GM19452 (cell line): ENCODE measurements around the gene NES.

Experiments used
- ATAC-seq: cut with Tn5 transposase; IDR thresholded peaks from one replicate; pipeline ENCODE4 v1.9.1; 2021; ENCODE audit not compliant: unreplicated experiment

The NES gene

GRCh38 chr1:156623946-156624813 is 53.0 kb downstream of the NES start:
- no peak for ATAC-seq

- no peak for ATAC-seq
Measured at GRCh38 chr1:156622581-156623297, 54.5 kb downstream of the NES start.

- ATAC-seq, result no peak
Measured at GRCh38 chr1:156619582-156619955, 57.6 kb downstream of the NES start.

- ATAC-seq, result no peak
Measured at GRCh38 chr1:156618853-156619581, 58.2 kb downstream of the NES start, which contains the start of gene HAPLN2. Gene HAPLN2, plus strand, starts transcription at chr1:156619415. Its CDS starts 4,076 bp downstream, at chr1:156623491.
